ENCODE data around the gene JSRP1. TPM values are rescaled to one million over a fixed set of nuclear protein-coding genes. Genes with fewer than 3 reads are reported as not detected.

Gene JSRP1
- total and polyA plus RNA-seq, 4 donors = 0.25 to 0.45 (median 0.39) TPM; not detected in 1

GRCh38 chr19:2214251-2214650 is 42.0 kb downstream of the JSRP1 start:
- H3K27me3 ChIP-seq (ENCODE audit: control insufficient read depth in 4 of 4, insufficient read depth in 4 of 4, low read length in 3 of 4) = no peaks in the 10 kb centered on the region
- H3K36me3 ChIP-seq (ENCODE audit: control insufficient read depth in 4 of 4, insufficient read depth in 3 of 4, low read depth in 1 of 4, low read length in 3 of 4) = peaks cover 13 to 76% (median 23%) of the 10 kb centered on the region in 4 donors
- H3K4me3 ChIP-seq (ENCODE audit: low read depth in 1 of 3, low read length in 3 of 3) = no peak overlapping the region
- no peaks in the 10 kb centered on the region for H3K9me3 ChIP-seq (ENCODE audit: control insufficient read depth in 4 of 4, low read length in 3 of 4)
- H3K27ac ChIP-seq (ENCODE audit: low read depth in 1 of 2, low read length in 2 of 2) = no peak overlapping the region
- H3K4me1 ChIP-seq (ENCODE audit: control insufficient read depth in 4 of 4, insufficient read depth in 4 of 4, low read length in 3 of 4) = no peaks in the 10 kb centered on the region
- WGBS = 96% methylated on average over 17 of the region's 17 CpGs
- TF ChIP-seq HNF4G (IDR thresholded peaks at IDR 0.05) (no peak), RXRA (IDR thresholded peaks at IDR 0.05) (no peak), JUND (IDR thresholded peaks at IDR 0.05) (no peak), HNF4A (conservative IDR thresholded peaks at IDR 0.05) (no peak)
- no peak for DNase-seq (ENCODE audit: low spot score)
- no peak overlapping the region for H3K9ac ChIP-seq (ENCODE audit: low read depth in 1 of 2, low read length in 2 of 2)

GRCh38 chr19:2213799-2214198 is 42.4 kb downstream of the JSRP1 start:
- no peaks in the 10 kb centered on the region for H3K27me3 ChIP-seq (ENCODE audit: control insufficient read depth in 4 of 4, insufficient read depth in 4 of 4, low read length in 3 of 4)
- DNase-seq (ENCODE audit: low spot score) = no peak
- peaks cover 13 to 76% (median 23%) of the 10 kb centered on the region in 4 donors for H3K36me3 ChIP-seq (ENCODE audit: control insufficient read depth in 4 of 4, insufficient read depth in 3 of 4, low read depth in 1 of 4, low read length in 3 of 4)
- TF ChIP-seq EGR1 (IDR thresholded peaks at IDR 0.05; ENCODE audit: low read depth in 2 of 2) (no peak), GABPA (IDR thresholded peaks at IDR 0.05 in 1 of 2, conservative IDR thresholded peaks at IDR 0.05 in 1 of 2) (no peak), FOXA1 (IDR thresholded peaks at IDR 0.05) (no peak), ZBTB33 (IDR thresholded peaks at IDR 0.05) (no peak), YY1 (IDR thresholded peaks at IDR 0.05) (no peak), NR2F2 (IDR thresholded peaks at IDR 0.05) (no peak), SP1 (IDR thresholded peaks at IDR 0.05) (no peak), RXRA (IDR thresholded peaks at IDR 0.05) (no peak), CTCF (IDR thresholded peaks at IDR 0.05; ENCODE audit: low read depth, low read length, missing input control) (no peak), JUND (IDR thresholded peaks at IDR 0.05) (no peak), REST (IDR thresholded peaks at IDR 0.05) (no peak), FOXA2 (IDR thresholded peaks at IDR 0.05) (no peak), ATF3 (IDR thresholded peaks at IDR 0.05) (no peak)
- H3K9me3 ChIP-seq (ENCODE audit: control insufficient read depth in 4 of 4, low read length in 3 of 4) = no peaks in the 10 kb centered on the region
- no peaks in the 10 kb centered on the region for H3K4me1 ChIP-seq (ENCODE audit: control insufficient read depth in 4 of 4, insufficient read depth in 4 of 4, low read length in 3 of 4)
- no peak overlapping the region for H3K9ac ChIP-seq (ENCODE audit: low read depth in 1 of 2, low read length in 2 of 2)
- H3K27ac ChIP-seq (ENCODE audit: low read depth in 1 of 2, low read length in 2 of 2) = no peak overlapping the region
- 86% methylated on average over 26 of the region's 26 CpGs for whole genome bisulfite sequencing
- no peak overlapping the region for H3K4me3 ChIP-seq (ENCODE audit: low read depth in 1 of 3, low read length in 3 of 3)
